WTC11 (cell line): ENCODE results near the gene LGI4. TPM values are rescaled to one million over a fixed set of nuclear protein-coding genes. Genes with fewer than 3 reads are reported as not detected.

Source experiments
- ATAC-seq: fragments of 200-7000 bp; cut with Tn5 transposase; 2 replicates; pipeline ENCODE4 v1.10.0; 2021; ENCODE audit warnings: mild to moderate bottlenecking, moderate library complexity
- CTCF ChIA-PET: fragments of 300-600 bp; sonication (Branson Sonifier 250); formaldehyde crosslinking; loops from one replicate; lab custom pipeline; 2021; ENCODE audit warnings: antibody characterized with exemption; lab: Charles Lee
- POLR2A ChIA-PET: fragments of 350-600 bp; sonication (Branson Sonifier 250); formaldehyde crosslinking; loops from one replicate; lab custom pipeline; 2021; ENCODE audit warnings: antibody characterized with exemption; lab: Charles Lee
- DNase-seq: peaks from one replicate; pipeline ENCODE4 v3.0.0; 2021; ENCODE audit warnings: low spot score
- H3K27ac Mint-ChIP-seq: 2 replicates; pipeline ENCODE4 v1.8.0; 2021; ENCODE audit warnings: mixed read lengths
- H3K27me3 Mint-ChIP-seq: 2 replicates; pipeline ENCODE4 v1.8.0; 2021; ENCODE audit warnings: low read depth, mild to moderate bottlenecking, moderate library complexity, mixed read lengths
- H3K36me3 Mint-ChIP-seq: 2 replicates; pipeline ENCODE4 v1.8.0; 2021; ENCODE audit warnings: mixed read lengths
- H3K4me1 Mint-ChIP-seq: 2 replicates; pipeline ENCODE4 v1.8.0; 2022; ENCODE audit warnings: mixed read lengths
- H3K4me3 Mint-ChIP-seq: 2 replicates; pipeline ENCODE4 v1.8.0; 2021; ENCODE audit warnings: mild to moderate bottlenecking, moderate library complexity, mixed read lengths
- H3K9me3 Mint-ChIP-seq: 2 replicates; pipeline ENCODE4 v1.8.0; 2021; ENCODE audit warnings: mixed read lengths
- E2F4 ChIP-seq: sonication (generic); formaldehyde crosslinking; IDR thresholded peaks from 2 replicates; pipeline ENCODE4 v1.8.1; 2022; ENCODE audit warnings: low read depth, mild to moderate bottlenecking, moderate library complexity, missing genetic modification reagents, borderline replicate concordance
- JAZF1 ChIP-seq: fragments of 250-450 bp; sonication (Bioruptor Pico); IDR thresholded peaks from 2 replicates; pipeline ENCODE4 v1.9.0; 2021; ENCODE audit warnings: moderate library complexity, mild to moderate bottlenecking, inconsistent platforms
- NR1H2 ChIP-seq: sonication (generic); formaldehyde crosslinking; IDR thresholded peaks from 2 replicates; pipeline ENCODE4 v1.9.0; 2021; ENCODE audit warnings: mild to moderate bottlenecking, moderate library complexity, missing genetic modification reagents
- NR3C1 ChIP-seq: sonication (generic); formaldehyde crosslinking; conservative IDR thresholded peaks from 2 replicates; pipeline ENCODE4 v1.8.1; 2023; ENCODE audit warnings: low read depth, mild to moderate bottlenecking, missing genetic modification reagents
- PREB ChIP-seq: sonication (generic); formaldehyde crosslinking; IDR thresholded peaks from 2 replicates; pipeline ENCODE4 v1.8.1; 2022; ENCODE audit warnings: mild to moderate bottlenecking, missing genetic modification reagents, moderate library complexity, borderline replicate concordance
- RELA ChIP-seq: sonication (generic); formaldehyde crosslinking; IDR thresholded peaks from 2 replicates; pipeline ENCODE4 v1.8.1; 2022; ENCODE audit warnings: missing genetic modification reagents, mild to moderate bottlenecking, borderline replicate concordance
- SMAD4 ChIP-seq: sonication (generic); formaldehyde crosslinking; IDR thresholded peaks from 2 replicates; pipeline ENCODE4 v1.8.0; 2022; ENCODE audit warnings: mild to moderate bottlenecking, missing genetic modification reagents
- TCF7 ChIP-seq: sonication (generic); formaldehyde crosslinking; IDR thresholded peaks from 2 replicates; pipeline ENCODE4 v1.8.0; 2022; ENCODE audit warnings: mild to moderate bottlenecking, low read depth, missing genetic modification reagents, moderate library complexity
- TP53 ChIP-seq: sonication (generic); formaldehyde crosslinking; IDR thresholded peaks from 2 replicates; pipeline ENCODE4 v1.8.1; 2023; ENCODE audit warnings: mild to moderate bottlenecking, missing genetic modification reagents
- ZNF317 ChIP-seq: sonication (generic); formaldehyde crosslinking; IDR thresholded peaks from 2 replicates; pipeline ENCODE4 v1.8.1; 2023; ENCODE audit warnings: low read depth, mild to moderate bottlenecking, moderate library complexity, missing genetic modification reagents, borderline replicate concordance
- total RNA-seq: library from RNA; stranded (reverse); gene quantifications from 3 replicates; pipeline ENCODE4 v1.2.3, GENCODE V29; 2021
- TF ChIP-seq, protein P1 (sequence below): sonication (generic); formaldehyde crosslinking; IDR thresholded peaks from 2 replicates; pipeline ENCODE4 v1.8.0; 2022; ENCODE audit warnings: mild to moderate bottlenecking, missing genetic modification reagents
- TF ChIP-seq, protein P2 (sequence below): fragments of 250-450 bp; sonication (Bioruptor Pico); conservative IDR thresholded peaks from 2 replicates; pipeline ENCODE4 v1.9.0; 2021; ENCODE audit warnings: mild to moderate bottlenecking
- TF ChIP-seq, protein P3 (sequence below): fragments of 250-450 bp; sonication (Bioruptor Pico); IDR thresholded peaks from 2 replicates; pipeline ENCODE4 v1.9.0; 2021; ENCODE audit warnings: mild to moderate bottlenecking

LGI4 gene
- total RNA-seq, 1 experiment from 2014 or later, result 14.2 TPM

DNA sequence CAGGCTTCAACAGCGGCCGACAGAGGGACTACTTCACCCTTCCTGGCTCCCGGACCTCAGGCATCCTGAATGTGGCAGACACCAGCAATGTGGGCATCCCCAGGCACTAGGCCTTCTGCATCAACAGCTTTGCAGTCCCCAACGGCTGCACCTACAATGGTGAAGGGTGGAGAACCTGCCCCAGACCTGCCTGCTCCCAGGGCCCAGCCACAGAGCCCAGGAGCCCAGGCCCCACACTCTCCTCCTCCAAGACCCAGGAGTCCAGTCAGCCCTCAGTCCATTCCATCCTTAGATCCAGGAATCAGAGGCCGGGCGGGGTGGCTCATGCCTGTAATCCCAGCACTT lies 58.9 kb downstream of the LGI4 start (continued):
- no peak for TF ChIP-seq PREB (CRISPR knock-in tag)
- TF ChIP-seq NR3C1 (CRISPR knock-in tag), result no peak
- no peak for TF ChIP-seq NR1H2 (CRISPR knock-in tag)
- TF ChIP-seq, all 79 proteins: peak for 0

GRCh38 chr19:35075202-35076025 lies 59.4 kb downstream of the LGI4 start:
- no peaks in the 10 kb centered on the region for H3K36me3 Mint-ChIP-seq
- POLR2A ChIA-PET, result no interaction called here
- 0 out of 2 replicates have a peak, but pooled peaks cover 3% of the 10 kb centered on the region for H3K9me3 Mint-ChIP-seq
- peak overlapping the region; percentile 74; the same call in 1 of the 2 replicates for H3K27ac Mint-ChIP-seq
- H3K27me3 Mint-ChIP-seq, result peaks cover 3% of the 10 kb centered on the region
- no peak overlapping the region for H3K4me3 Mint-ChIP-seq
- no peak for ATAC-seq
- no peak for TF ChIP-seq JAZF1 (CRISPR knock-in tag)
- TF ChIP-seq, protein P1, sequence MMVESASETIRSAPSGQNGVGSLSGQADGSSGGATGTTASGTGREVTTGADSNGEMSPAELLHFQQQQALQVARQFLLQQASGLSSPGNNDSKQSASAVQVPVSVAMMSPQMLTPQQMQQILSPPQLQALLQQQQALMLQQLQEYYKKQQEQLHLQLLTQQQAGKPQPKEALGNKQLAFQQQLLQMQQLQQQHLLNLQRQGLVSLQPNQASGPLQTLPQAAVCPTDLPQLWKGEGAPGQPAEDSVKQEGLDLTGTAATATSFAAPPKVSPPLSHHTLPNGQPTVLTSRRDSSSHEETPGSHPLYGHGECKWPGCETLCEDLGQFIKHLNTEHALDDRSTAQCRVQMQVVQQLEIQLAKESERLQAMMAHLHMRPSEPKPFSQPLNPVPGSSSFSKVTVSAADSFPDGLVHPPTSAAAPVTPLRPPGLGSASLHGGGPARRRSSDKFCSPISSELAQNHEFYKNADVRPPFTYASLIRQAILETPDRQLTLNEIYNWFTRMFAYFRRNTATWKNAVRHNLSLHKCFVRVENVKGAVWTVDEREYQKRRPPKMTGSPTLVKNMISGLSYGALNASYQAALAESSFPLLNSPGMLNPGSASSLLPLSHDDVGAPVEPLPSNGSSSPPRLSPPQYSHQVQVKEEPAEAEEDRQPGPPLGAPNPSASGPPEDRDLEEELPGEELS (CRISPR knock-in tag), result no peak
- no peak for TF ChIP-seq RELA
- TF ChIP-seq ZNF317, result no peak
- no peak for TF ChIP-seq SMAD4 (CRISPR knock-in tag)
- TF ChIP-seq TCF7 (CRISPR knock-in tag), result no peak
- TF ChIP-seq, protein P2, sequence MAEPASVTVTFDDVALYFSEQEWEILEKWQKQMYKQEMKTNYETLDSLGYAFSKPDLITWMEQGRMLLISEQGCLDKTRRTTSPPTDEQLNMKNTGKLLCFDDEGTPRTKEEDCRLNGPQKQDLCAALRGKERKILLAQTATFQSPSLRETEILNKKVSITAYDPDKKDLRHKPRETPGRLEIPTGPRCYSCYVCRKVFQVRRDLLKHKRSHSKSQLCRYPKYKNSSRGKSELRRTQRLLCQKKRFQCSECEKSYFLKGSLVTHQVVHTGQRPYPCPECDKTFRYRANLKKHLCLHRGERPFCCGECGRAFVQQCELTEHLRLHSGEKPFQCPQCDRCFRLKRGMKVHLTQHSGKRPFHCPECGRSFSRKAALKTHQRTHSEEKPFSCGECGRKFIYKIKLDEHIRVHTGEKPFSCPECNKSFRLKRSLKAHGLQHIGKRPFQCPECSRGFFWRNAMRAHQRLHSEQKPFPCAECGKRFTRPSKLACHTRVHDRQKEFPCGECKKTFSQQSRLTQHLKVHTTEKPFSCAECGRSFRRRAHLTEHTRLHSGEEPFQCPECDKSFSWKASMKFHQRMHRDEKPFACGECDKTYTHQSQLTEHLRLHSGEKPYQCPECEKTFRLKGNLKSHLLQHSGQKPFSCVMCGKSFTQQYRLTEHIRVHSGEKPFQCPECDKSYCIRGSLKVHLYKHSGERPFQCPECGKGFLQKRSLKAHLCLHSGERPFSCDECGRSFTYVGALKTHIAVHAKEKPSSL (CRISPR knock-in tag), result no peak
- no peak for TF ChIP-seq TP53 (CRISPR knock-in tag)
- TF ChIP-seq, protein P3, sequence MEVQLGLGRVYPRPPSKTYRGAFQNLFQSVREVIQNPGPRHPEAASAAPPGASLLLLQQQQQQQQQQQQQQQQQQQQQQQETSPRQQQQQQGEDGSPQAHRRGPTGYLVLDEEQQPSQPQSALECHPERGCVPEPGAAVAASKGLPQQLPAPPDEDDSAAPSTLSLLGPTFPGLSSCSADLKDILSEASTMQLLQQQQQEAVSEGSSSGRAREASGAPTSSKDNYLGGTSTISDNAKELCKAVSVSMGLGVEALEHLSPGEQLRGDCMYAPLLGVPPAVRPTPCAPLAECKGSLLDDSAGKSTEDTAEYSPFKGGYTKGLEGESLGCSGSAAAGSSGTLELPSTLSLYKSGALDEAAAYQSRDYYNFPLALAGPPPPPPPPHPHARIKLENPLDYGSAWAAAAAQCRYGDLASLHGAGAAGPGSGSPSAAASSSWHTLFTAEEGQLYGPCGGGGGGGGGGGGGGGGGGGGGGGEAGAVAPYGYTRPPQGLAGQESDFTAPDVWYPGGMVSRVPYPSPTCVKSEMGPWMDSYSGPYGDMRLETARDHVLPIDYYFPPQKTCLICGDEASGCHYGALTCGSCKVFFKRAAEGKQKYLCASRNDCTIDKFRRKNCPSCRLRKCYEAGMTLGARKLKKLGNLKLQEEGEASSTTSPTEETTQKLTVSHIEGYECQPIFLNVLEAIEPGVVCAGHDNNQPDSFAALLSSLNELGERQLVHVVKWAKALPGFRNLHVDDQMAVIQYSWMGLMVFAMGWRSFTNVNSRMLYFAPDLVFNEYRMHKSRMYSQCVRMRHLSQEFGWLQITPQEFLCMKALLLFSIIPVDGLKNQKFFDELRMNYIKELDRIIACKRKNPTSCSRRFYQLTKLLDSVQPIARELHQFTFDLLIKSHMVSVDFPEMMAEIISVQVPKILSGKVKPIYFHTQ (CRISPR knock-in tag), result no peak
- TF ChIP-seq E2F4, result no peak
- CTCF ChIA-PET, result interaction anchor here (1.3 kb wide), 1 partner anchor 19 kb away, joined by 6 read pairs; no protein-coding TSS in a partner anchor
- H3K4me1 Mint-ChIP-seq, result peaks cover 3% of the 10 kb centered on the region; the same call in 1 of the 2 replicates
- no peak for DNase-seq

Other genes starting within 250 kb of the LGI4 start
- gene ZNF30, start 208.2 kb downstream of the LGI4 start, total RNA-seq, result 5.4 to 6.8 TPM (median 6.0 TPM) in 3 replicates
- 6.6 to 12.9 TPM (median 8.0 TPM) in 3 replicates for gene ZNF792, start 170.8 kb downstream of the LGI4 start, total RNA-seq
- 235 to 389 TPM (median 236 TPM) in 3 replicates for gene GRAMD1A, start 134.7 kb downstream of the LGI4 start, total RNA-seq
- gene SCN1B, start 104.6 kb downstream of the LGI4 start, total RNA-seq, result 4.4 to 8.0 TPM (median 4.8 TPM) in 3 replicates
- 20.8 to 35.5 TPM (median 34.6 TPM) in 3 replicates for gene HPN, start 93.3 kb downstream of the LGI4 start, total RNA-seq
- gene FXYD3, start 19.2 kb downstream of the LGI4 start, total RNA-seq, result 1.0 to 1.8 TPM (median 1.2 TPM) in 3 replicates
- gene FXYD1, start 3.8 kb upstream of the LGI4 start, total RNA-seq, result 11.3 to 13.4 TPM (median 13.3 TPM) in 3 replicates
- 16.7 to 16.9 TPM (median 16.9 TPM) in 3 replicates for gene FXYD7, start 8.2 kb upstream of the LGI4 start, total RNA-seq
- gene FXYD5, start 19.7 kb upstream of the LGI4 start, total RNA-seq, result 114 to 135 TPM (median 128 TPM) in 3 replicates
- gene FAM187B, start 93.7 kb upstream of the LGI4 start, total RNA-seq, result 0.16 to 0.20 TPM in 2 of 3 replicates, not detected in the other
- 126 to 132 TPM (median 130 TPM) in 3 replicates for gene LSR, start 113.9 kb upstream of the LGI4 start, total RNA-seq
- gene USF2, start 133.9 kb upstream of the LGI4 start, total RNA-seq, result 109 to 127 TPM (median 120 TPM) in 3 replicates
- 0.11 to 0.22 TPM (median 0.14 TPM) in 3 replicates for gene HAMP, start 147.5 kb upstream of the LGI4 start, total RNA-seq
- 0.23 to 0.53 TPM (median 0.46 TPM) in 3 replicates for gene MAG, start 157.1 kb upstream of the LGI4 start, total RNA-seq
- 0.28 to 1.1 TPM (median 0.55 TPM) in 3 replicates for gene CD22, start 194.1 kb upstream of the LGI4 start, total RNA-seq
- gene FFAR1, start 212.8 kb upstream of the LGI4 start, total RNA-seq, result 0.07 TPM in 1 of 3 replicates, not detected in the others
- gene FFAR3, start 223.4 kb upstream of the LGI4 start, total RNA-seq, result not detected in 3 replicates
- not detected in 3 replicates for gene GPR42, start 236.0 kb upstream of the LGI4 start, total RNA-seq